HepG2 (cell line): ENCODE measurements around the gene EMC9. TPM values are rescaled to one million over a fixed set of nuclear protein-coding genes. Genes with fewer than 3 reads are reported as not detected.

Experiments
- ARNT2 ChIP-seq: sonication (generic); formaldehyde crosslinking; IDR thresholded peaks from 2 replicates; pipeline ENCODE4 v1.8.0; 2022; ENCODE audit warnings: mild to moderate bottlenecking, low read depth, missing genetic modification reagents, moderate library complexity
- FOXA3 ChIP-seq: IDR thresholded peaks from 2 replicates; pipeline ENCODE4 v1.6.1; 2016; ENCODE audit warnings: missing genetic modification reagents, missing compliant biosample characterization
- GLMP ChIP-seq: sonication (generic); formaldehyde crosslinking; IDR thresholded peaks from 2 replicates; pipeline ENCODE4 v1.9.0; 2021; ENCODE audit warnings: missing genetic modification reagents, mild to moderate bottlenecking, borderline replicate concordance
- MAZ ChIP-seq, 2 experiments: sonication (generic) in 1 of 2; formaldehyde crosslinking in 1 of 2; IDR thresholded peaks; 2 replicates each; pipeline versions ENCODE4 v1.5.0 to v1.6.1; 2012 to 2020; ENCODE audit warnings: low read depth in 2 of 2, mild to moderate bottlenecking in 2 of 2, borderline replicate concordance in 1 of 2, improper control_type of control experiment in 1 of 2, low read length in 1 of 2, missing genetic modification reagents in 1 of 2, moderate library complexity in 1 of 2
- MEIS2 ChIP-seq: sonication (generic); formaldehyde crosslinking; IDR thresholded peaks from 2 replicates; pipeline ENCODE4 v1.9.0; 2021; ENCODE audit warnings: mild to moderate bottlenecking, missing genetic modification reagents
- MIER3 ChIP-seq: IDR thresholded peaks from 2 replicates; pipeline ENCODE4 v1.6.1; 2016; ENCODE audit warnings: missing compliant biosample characterization, borderline replicate concordance
- POGZ ChIP-seq: sonication (generic); formaldehyde crosslinking; IDR thresholded peaks from 2 replicates; pipeline ENCODE4 v1.4.0; 2020; ENCODE audit warnings: mild to moderate bottlenecking, missing genetic modification reagents
- POLR2AphosphoS2 ChIP-seq: IDR thresholded peaks from 2 replicates; pipeline ENCODE4 v1.6.1; 2011; ENCODE audit warnings: low read depth, low read length, improper control_type of control experiment
- REPIN1 ChIP-seq: sonication (generic); formaldehyde crosslinking; IDR thresholded peaks from 2 replicates; pipeline ENCODE4 v1.8.0; 2022; ENCODE audit warnings: missing genetic modification reagents, low read depth, mild to moderate bottlenecking, borderline replicate concordance
- REST ChIP-seq, 2 experiments: IDR thresholded peaks; 2 replicates each; pipeline ENCODE4 v1.6.1; 2011 to 2012; ENCODE audit warnings: low read length in 2 of 2, borderline replicate concordance in 1 of 2, low read depth in 1 of 2, mild to moderate bottlenecking in 1 of 2, moderate library complexity in 1 of 2
- SRY ChIP-seq: sonication (generic); formaldehyde crosslinking; IDR thresholded peaks from 2 replicates; pipeline ENCODE4 v1.8.0; 2022; ENCODE audit warnings: mild to moderate bottlenecking, missing genetic modification reagents
- TEAD2 ChIP-seq: sonication (generic); formaldehyde crosslinking; IDR thresholded peaks from 2 replicates; pipeline ENCODE4 v1.9.0; 2021; ENCODE audit warnings: missing genetic modification reagents
- TOE1 ChIP-seq: sonication (generic); formaldehyde crosslinking; IDR thresholded peaks from 2 replicates; pipeline ENCODE4 v1.4.0; 2020; ENCODE audit warnings: mild to moderate bottlenecking, missing genetic modification reagents
- ZBTB37 ChIP-seq: sonication (generic); formaldehyde crosslinking; IDR thresholded peaks from 2 replicates; pipeline ENCODE4 v1.4.0; 2020; ENCODE audit warnings: mild to moderate bottlenecking, missing genetic modification reagents
- ZNF441 ChIP-seq: sonication (generic); formaldehyde crosslinking; IDR thresholded peaks from 2 replicates; pipeline ENCODE4 v1.7.0; 2021; ENCODE audit warnings: missing genetic modification reagents, borderline replicate concordance
- ZNF7 ChIP-seq: IDR thresholded peaks from 2 replicates; pipeline ENCODE4 v1.6.1; 2016; ENCODE audit warnings: missing biosample characterization, missing genetic modification reagents
- ZNF770 ChIP-seq: sonication (generic); formaldehyde crosslinking; IDR thresholded peaks from 2 replicates; pipeline ENCODE4 v1.5.0; 2020; ENCODE audit warnings: mild to moderate bottlenecking, missing genetic modification reagents
- ZNF841 ChIP-seq: sonication (generic); formaldehyde crosslinking; IDR thresholded peaks from 2 replicates; pipeline ENCODE4 v1.8.1; 2023; ENCODE audit warnings: missing genetic modification reagents, borderline replicate concordance
- ZSCAN22 ChIP-seq: sonication (generic); formaldehyde crosslinking; IDR thresholded peaks from 2 replicates; pipeline ENCODE4 v1.4.0; 2020; ENCODE audit warnings: mild to moderate bottlenecking, missing genetic modification reagents
- polyA plus RNA-seq, 8 experiments: library from polyadenylated mRNA; depleted of rRNA in 3 of 8; stranded (reverse) in 7 of 8; unstranded in 1 of 8; fragments of >200 nt; fragmentation: Illumina TruSeq in 4 of 8; extraction: Trizol in 4 of 8; gene quantifications; 2 replicates each; pipeline versions ENCODE4 v1.2.1 to v1.2.3, GENCODE V29; 2011 to 2016; ENCODE audit warnings: low read depth in 4 of 8, missing spikeins in 1 of 8, mixed read lengths in 1 of 8; ENCODE audit not compliant: insufficient read depth in 1 of 8
- total RNA-seq, 5 experiments: library from RNA; depleted of rRNA; stranded (reverse); fragments of >200 nt; fragmentation: Illumina TruSeq; extraction: Trizol; gene quantifications; 2 replicates each; pipeline ENCODE4 v1.2.3, GENCODE V29; 2016; ENCODE audit warnings: low read depth in 1 of 5

The EMC9 gene
- total and polyA plus RNA-seq, 2 of the 13 experiments (the other 11 are each of a cell fraction or from before 2014, with no cell fraction given) = 60.5 to 78.7 TPM

- TF ChIP-seq FOXA3 (CRISPR knock-in tag) = peak; percentile 76
- peak; percentile 38; the same call in 1 of the 2 replicates for TF ChIP-seq ZBTB37 (CRISPR knock-in tag)
- peak; percentile 96; the same call in 1 of the 2 replicates for TF ChIP-seq MIER3
- peak; percentile 68; the same call in 1 of the 2 replicates for TF ChIP-seq ZNF441 (CRISPR knock-in tag)
- TF ChIP-seq MEIS2 (CRISPR knock-in tag) = peak; percentile 97
- peak; percentile 93 for TF ChIP-seq TEAD2 (CRISPR knock-in tag)
- no peak for TF ChIP-seq SRY
- peak; percentile 81 for TF ChIP-seq POGZ (CRISPR knock-in tag)
- TF ChIP-seq GLMP (CRISPR knock-in tag) = no peak
- no peak for TF ChIP-seq ZSCAN22 (CRISPR knock-in tag)
- TF ChIP-seq ARNT2 = peak; percentile 100
- 0 out of 2 replicates have a peak, but pooled peaks have one; percentile 54 for TF ChIP-seq ZNF7 (CRISPR knock-in tag)
- TF ChIP-seq ZNF770 = no peak
- peak in 1 of 2 experiments; percentile 79; a peak in 2 of 4 replicates for TF ChIP-seq REST (IDR thresholded peaks at IDR 0.05; ENCODE audit: borderline replicate concordance in 1 of 2, low read depth in 1 of 2, low read length in 2 of 2)
- no peak for TF ChIP-seq TOE1
- TF ChIP-seq POLR2AphosphoS2 = no peak
- TF ChIP-seq REPIN1 (CRISPR knock-in tag) = peak; percentile 99
- TF ChIP-seq MAZ (IDR thresholded peaks at IDR 0.05; ENCODE audit: borderline replicate concordance, low read depth, low read length) = peak; percentile 94
- TF ChIP-seq MAZ (CRISPR knock-in tag; IDR thresholded peaks at IDR 0.05; ENCODE audit: low read depth) = peak; percentile 100
- TF ChIP-seq ZNF841 (CRISPR knock-in tag) = no peak
Measured at GRCh38 chr14:24093901-24094840, 47.2 kb downstream of the EMC9 start, which contains the start of gene PCK2 (continued).
